OCI-LY1 (cell line): ENCODE measurements around the gene MX1.
A peak's percentile ranks its signal among the peaks of the same experiment; 100 is the strongest.
"Not testable (repeated sequence)": the region's sequence is repeated elsewhere in the genome, so short reads cannot be mapped to it uniquely, and the experiment has no call there.

Source experiments
- H2AFZ ChIP-seq: fragments of 200-600 bp; sonication (generic), shearing (Covaris generic); 2 replicates; pipeline ENCODE4 v1.6.0; 2014; ENCODE audit warnings: antibody characterized with exemption, mild to moderate bottlenecking, low read length
- H3F3A ChIP-seq: fragments of 200-600 bp; sonication (generic), shearing (Covaris generic); 2 replicates; pipeline ENCODE4 v1.6.0; 2014; ENCODE audit warnings: mild to moderate bottlenecking, antibody characterized with exemption, low read length, moderate library complexity; ENCODE audit not compliant: insufficient read depth
- H3K27ac ChIP-seq: fragments of 200-600 bp; sonication (generic); 2 replicates; pipeline ENCODE4 v1.5.1; 2014; ENCODE audit warnings: low read length, mixed run types, mild to moderate bottlenecking, low read depth; ENCODE audit not compliant: poor library complexity, severe bottlenecking
- H3K27me3 ChIP-seq: fragments of 200-600 bp; sonication (generic); 2 replicates; pipeline ENCODE4 v1.6.0; 2014; ENCODE audit warnings: antibody characterized with exemption, mild to moderate bottlenecking, low read length, moderate library complexity; ENCODE audit not compliant: insufficient read depth
- H3K36me3 ChIP-seq: fragments of 200-600 bp; sonication (generic); 2 replicates; pipeline ENCODE4 v1.6.1; 2014; ENCODE audit warnings: mild to moderate bottlenecking, antibody characterized with exemption, low read length, moderate library complexity, mixed read lengths; ENCODE audit not compliant: insufficient read depth
- H3K4me1 ChIP-seq: fragments of 200-600 bp; sonication (generic); 2 replicates; pipeline ENCODE4 v1.5.1; 2014; ENCODE audit warnings: mild to moderate bottlenecking, low read length, moderate library complexity; ENCODE audit not compliant: insufficient read depth, severe bottlenecking
- H3K4me2 ChIP-seq: fragments of 200-600 bp; sonication (generic), shearing (Covaris generic); 2 replicates; pipeline ENCODE4 v1.6.1; 2014; ENCODE audit warnings: low read length
- H3K4me3 ChIP-seq: fragments of 200-600 bp; sonication (generic); 2 replicates; pipeline ENCODE4 v1.5.1; 2014; ENCODE audit warnings: low read length, low read depth, mild to moderate bottlenecking, mixed read lengths; ENCODE audit not compliant: poor library complexity, severe bottlenecking
- H3K79me2 ChIP-seq: fragments of 200-600 bp; shearing (Covaris generic); 2 replicates; pipeline ENCODE4 v1.6.1; 2016; ENCODE audit warnings: mixed run types, low read length, mixed read lengths; ENCODE audit not compliant: insufficient read depth
- H3K9ac ChIP-seq: fragments of 200-600 bp; sonication (generic), shearing (Covaris generic); 2 replicates; pipeline ENCODE4 v1.6.1; 2014; ENCODE audit warnings: mild to moderate bottlenecking, low read length, mixed read lengths
- H3K9me2 ChIP-seq: fragments of 200-600 bp; sonication (generic), shearing (Covaris generic); 2 replicates; pipeline ENCODE4 v1.6.1; 2014; ENCODE audit warnings: low read depth, mild to moderate bottlenecking, low read length, mixed read lengths
- H3K9me3 ChIP-seq: fragments of 200-600 bp; shearing (Covaris generic); 2 replicates; pipeline ENCODE4 v1.6.1; 2014; ENCODE audit warnings: low read length, mixed read lengths
- H4K20me1 ChIP-seq: fragments of 200-600 bp; sonication (generic), shearing (Covaris generic); 2 replicates; pipeline ENCODE4 v1.6.0; 2016; ENCODE audit warnings: mild to moderate bottlenecking, low read length; ENCODE audit not compliant: insufficient read depth
- EZH2 ChIP-seq: fragments of 200-600 bp; sonication (generic), shearing (Covaris generic); IDR thresholded peaks from 2 replicates; pipeline ENCODE4 v1.8.0; 2017; ENCODE audit warnings: borderline replicate concordance, mixed run types, mild to moderate bottlenecking, antibody characterized with exemption, low read length, moderate library complexity, mixed read lengths
- TF ChIP-seq, protein P1 (sequence below): fragments of 200-600 bp; sonication (generic), shearing (Covaris generic); IDR thresholded peaks from 2 replicates; pipeline ENCODE4 v1.5.1; 2017; ENCODE audit warnings: mild to moderate bottlenecking, antibody characterized with exemption, low read length, moderate library complexity, mixed read lengths

MX1 gene

GRCh38 chr21:41422546-41423304 lies 3.3 kb upstream of the MX1 start:
- TF ChIP-seq, protein P1, sequence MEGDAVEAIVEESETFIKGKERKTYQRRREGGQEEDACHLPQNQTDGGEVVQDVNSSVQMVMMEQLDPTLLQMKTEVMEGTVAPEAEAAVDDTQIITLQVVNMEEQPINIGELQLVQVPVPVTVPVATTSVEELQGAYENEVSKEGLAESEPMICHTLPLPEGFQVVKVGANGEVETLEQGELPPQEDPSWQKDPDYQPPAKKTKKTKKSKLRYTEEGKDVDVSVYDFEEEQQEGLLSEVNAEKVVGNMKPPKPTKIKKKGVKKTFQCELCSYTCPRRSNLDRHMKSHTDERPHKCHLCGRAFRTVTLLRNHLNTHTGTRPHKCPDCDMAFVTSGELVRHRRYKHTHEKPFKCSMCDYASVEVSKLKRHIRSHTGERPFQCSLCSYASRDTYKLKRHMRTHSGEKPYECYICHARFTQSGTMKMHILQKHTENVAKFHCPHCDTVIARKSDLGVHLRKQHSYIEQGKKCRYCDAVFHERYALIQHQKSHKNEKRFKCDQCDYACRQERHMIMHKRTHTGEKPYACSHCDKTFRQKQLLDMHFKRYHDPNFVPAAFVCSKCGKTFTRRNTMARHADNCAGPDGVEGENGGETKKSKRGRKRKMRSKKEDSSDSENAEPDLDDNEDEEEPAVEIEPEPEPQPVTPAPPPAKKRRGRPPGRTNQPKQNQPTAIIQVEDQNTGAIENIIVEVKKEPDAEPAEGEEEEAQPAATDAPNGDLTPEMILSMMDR = no peak
- no peak for TF ChIP-seq EZH2
- no peaks in the 10 kb centered on the region for H3K9me2 ChIP-seq
- H3F3A ChIP-seq = no peaks in the 10 kb centered on the region
- H3K27me3 ChIP-seq = no peaks in the 10 kb centered on the region
- peaks cover 3% of the 10 kb centered on the region; the same call in 1 of the 2 replicates for H3K9me3 ChIP-seq
- H2AFZ ChIP-seq = no peak overlapping the region
- no peak overlapping the region for H3K27ac ChIP-seq
- no peaks in the 10 kb centered on the region for H3K36me3 ChIP-seq
- no peak overlapping the region for H3K4me3 ChIP-seq
- H4K20me1 ChIP-seq = no peaks in the 10 kb centered on the region
- no peak overlapping the region for H3K9ac ChIP-seq
- no peak overlapping the region for H3K4me2 ChIP-seq
- no peaks in the 10 kb centered on the region for H3K79me2 ChIP-seq
- peaks cover 43% of the 10 kb centered on the region for H3K4me1 ChIP-seq

DNA sequence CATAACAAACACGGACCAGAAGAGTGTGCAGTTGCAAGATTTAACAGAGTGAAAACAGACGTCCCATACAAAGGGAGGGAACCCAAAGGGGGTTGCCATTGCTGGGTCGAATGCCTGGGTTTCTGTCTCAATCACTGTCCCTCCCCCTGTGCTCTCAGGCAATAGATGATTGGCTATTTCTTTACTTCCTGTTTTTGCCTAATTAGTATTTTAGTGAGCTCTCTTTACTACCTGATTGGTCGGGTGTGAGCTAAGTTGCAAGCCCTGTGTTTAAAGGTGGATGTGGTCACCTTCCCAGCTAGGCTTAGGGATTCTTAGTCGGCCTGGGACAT lies 2.8 kb upstream of the MX1 start:
- H3K9ac ChIP-seq, H3K27ac ChIP-seq, H3K27me3 ChIP-seq, H3K4me2 ChIP-seq, H2AFZ ChIP-seq, H3K79me2 ChIP-seq, H4K20me1 ChIP-seq, H3K9me3 ChIP-seq, H3K9me2 ChIP-seq, H3K4me3 ChIP-seq, H3F3A ChIP-seq, H3K36me3 ChIP-seq: not testable (repeated sequence)
- H3K4me1 ChIP-seq = peaks cover 48% of the 10 kb centered on the region

DNA sequence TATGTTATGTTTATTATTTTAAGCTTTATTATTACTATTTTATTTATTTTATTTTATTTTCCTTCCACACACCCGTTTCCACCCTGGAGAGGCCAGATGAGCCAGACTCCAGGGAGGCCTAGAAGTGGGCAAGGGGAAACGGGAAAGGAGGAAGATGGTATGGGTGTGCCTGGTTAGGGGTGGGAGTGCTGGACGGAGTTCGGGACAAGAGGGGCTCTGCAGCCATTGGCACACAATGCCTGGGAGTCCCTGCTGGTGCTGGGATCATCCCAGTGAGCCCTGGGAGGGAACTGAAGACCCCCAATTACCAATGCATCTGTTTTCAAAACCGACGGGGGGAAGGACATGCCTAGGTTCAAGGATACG lies 468 bp upstream of the MX1 start:
- H3K9me2 ChIP-seq = no peaks in the 10 kb centered on the region
- H3K27me3 ChIP-seq = no peaks in the 10 kb centered on the region
- no peak for TF ChIP-seq EZH2
- TF ChIP-seq, protein P1 = no peak
- no peaks in the 10 kb centered on the region for H4K20me1 ChIP-seq
- peaks cover 6% of the 10 kb centered on the region; the same call in 1 of the 2 replicates for H3K36me3 ChIP-seq
- H3K9me3 ChIP-seq = no peaks in the 10 kb centered on the region
- no peak overlapping the region for H3K27ac ChIP-seq
- no peaks in the 10 kb centered on the region for H3K79me2 ChIP-seq
- no peaks in the 10 kb centered on the region for H3F3A ChIP-seq
- H3K4me3 ChIP-seq = peak overlapping the region; percentile 81
- H3K9ac ChIP-seq = peak overlapping the region; percentile 75
- H3K4me2 ChIP-seq = peak overlapping the region; percentile 88
- no peak overlapping the region for H2AFZ ChIP-seq
- H3K4me1 ChIP-seq = peaks cover 42% of the 10 kb centered on the region
